ENCODE results near the gene MROH7. TPM values are rescaled to one million over a fixed set of nuclear protein-coding genes. Genes with fewer than 3 reads are reported as not detected.

MROH7 gene
- total and polyA plus RNA-seq, 9 of the 15 experiments (the other 6 are each of a cell fraction or from before 2014, with no cell fraction given) = not detected

DNA sequence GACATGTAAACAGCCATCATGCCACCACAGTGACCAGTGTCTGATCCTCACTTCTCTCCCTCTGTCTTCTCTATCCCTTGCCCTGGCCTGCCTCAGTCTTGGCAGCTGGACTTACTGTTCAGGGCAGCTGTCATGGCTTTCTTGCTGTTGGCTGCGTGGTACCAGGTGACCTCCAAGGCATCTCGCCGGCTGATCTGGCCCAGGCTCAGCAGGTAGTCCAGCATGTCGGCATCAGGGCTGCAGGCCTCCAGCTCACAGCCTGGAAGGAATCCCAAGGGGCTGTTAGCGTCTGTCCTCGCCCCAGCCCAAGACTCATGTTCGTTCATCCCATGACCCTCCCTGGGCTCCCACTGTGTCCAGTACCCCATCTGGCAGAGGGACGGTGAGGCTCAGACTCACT lies 21.8 kb upstream of the MROH7 start (continued):
- TF ChIP-seq, protein P1, sequence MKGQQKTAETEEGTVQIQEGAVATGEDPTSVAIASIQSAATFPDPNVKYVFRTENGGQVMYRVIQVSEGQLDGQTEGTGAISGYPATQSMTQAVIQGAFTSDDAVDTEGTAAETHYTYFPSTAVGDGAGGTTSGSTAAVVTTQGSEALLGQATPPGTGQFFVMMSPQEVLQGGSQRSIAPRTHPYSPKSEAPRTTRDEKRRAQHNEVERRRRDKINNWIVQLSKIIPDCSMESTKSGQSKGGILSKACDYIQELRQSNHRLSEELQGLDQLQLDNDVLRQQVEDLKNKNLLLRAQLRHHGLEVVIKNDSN (CRISPR knock-in tag; IDR thresholded peaks at IDR 0.05) = no peak
- no peak for TF ChIP-seq ZFP1 (CRISPR knock-in tag; IDR thresholded peaks at IDR 0.05)

DNA sequence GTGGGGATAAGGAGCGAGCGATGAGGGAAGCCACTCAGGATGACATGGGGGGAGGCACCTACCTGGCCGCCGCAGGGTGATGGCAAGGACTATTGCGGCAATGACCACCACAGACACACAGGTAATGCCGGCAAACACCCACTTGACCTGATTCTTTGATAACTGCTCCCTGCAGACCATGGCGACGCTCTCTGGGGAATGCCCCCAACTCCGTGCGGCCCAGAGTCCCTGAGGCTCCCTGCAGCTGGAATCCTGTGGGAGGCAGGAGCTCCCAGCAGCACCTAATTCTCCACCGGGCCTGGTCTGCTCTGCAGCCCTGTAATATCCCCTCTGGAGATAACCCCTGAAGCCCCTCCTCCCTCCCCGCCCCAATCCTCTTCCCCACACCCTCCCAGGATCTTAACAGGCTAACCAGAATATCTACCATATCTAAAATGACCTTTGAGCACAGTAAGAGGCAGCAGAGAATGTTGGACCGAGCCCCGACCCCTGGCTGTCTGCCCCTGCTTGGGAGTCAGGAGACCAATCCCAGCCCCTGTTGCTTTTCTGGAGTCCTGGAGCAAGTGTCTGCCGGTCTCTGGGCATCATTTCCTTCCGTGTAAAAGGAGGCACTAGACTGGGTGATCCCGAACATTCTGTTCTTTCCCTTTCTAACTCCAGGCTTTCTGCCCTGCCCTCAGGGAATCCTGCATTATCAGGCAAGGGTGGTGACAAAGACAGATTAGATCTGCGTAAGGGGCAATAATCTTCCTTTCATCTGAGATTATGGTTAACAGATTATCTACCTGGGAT lies 18.2 kb upstream of the MROH7 start, which contains the start of gene FAM151A:
TSS of gene FAM151A (minus strand) at position 310 of the 792 bp plus-strand sequence. CDS start at position 180, 130 bp downstream.
- H3K9ac ChIP-seq (ENCODE audit: insufficient read depth in 1 of 2, low read depth in 2 of 2, low read length in 2 of 2) = no peak within 1 kb of the TSS
- BruUV-seq (replicated peaks) = no TSS peak

More for the DNA sequence above, 18.2 kb upstream of the MROH7 start, which contains the start of gene FAM151A:
- POLR2A ChIA-PET = no interaction called here
- Histone ChIP-seq H3K4me2 (ENCODE audit: insufficient read depth, low read length) (no peak within 1 kb of the TSS), H3K4me1 (replicated peaks in 1 of 2; ENCODE audit: control insufficient read depth in 2 of 2, insufficient read depth in 2 of 2, low read length in 2 of 2) (no peaks in the 10 kb centered on the region), H3K36me3 (ENCODE audit: control insufficient read depth, insufficient read depth, low read length) (no peaks in the 10 kb centered on the region), H3K27ac (ENCODE audit: extremely low read depth, low read depth, low read length) (no peak within 1 kb of the TSS), H3K27me3 (ENCODE audit: control insufficient read depth in 2 of 2, insufficient read depth in 2 of 2, low read length in 2 of 2) (peaks cover 24 to 60% of the 10 kb centered on the region in 2 experiments), H3K4me3 (no peak within 1 kb of the TSS), H3K9me3 (replicated peaks; ENCODE audit: control insufficient read depth, insufficient read depth, low read depth, low read length) (no peaks in the 10 kb centered on the region), H4K20me1 (replicated peaks; ENCODE audit: control insufficient read depth, insufficient read depth, low read length) (no peaks in the 10 kb centered on the region), H3K79me2 (ENCODE audit: control insufficient read depth, insufficient read depth, low read length) (no peaks in the 10 kb centered on the region), H2AFZ (ENCODE audit: low read depth, low read length) (no peak within 1 kb of the TSS), H3K9me1 (ENCODE audit: control insufficient read depth, insufficient read depth, low read length) (no peaks in the 10 kb centered on the region)
- intact Hi-C loops (cut with micrococcal nuclease) (no loop called here), in situ Hi-C loops (cut with MboI) (no loop called here)
- 18% methylated on average over 17 of the region's 18 CpGs for WGBS (ENCODE audit: insufficient coverage, low coverage, missing lambda C conversion rate)
- TF ChIP-seq CBX2 (IDR thresholded peaks at IDR 0.05; ENCODE audit: insufficient read depth, low read length, poor library complexity, severe bottlenecking) = no peak
- no peak for TF ChIP-seq NR2C2 (CRISPR knock-in tag; IDR thresholded peaks at IDR 0.05)
- TF ChIP-seq NR2C2 (tag; IDR thresholded peaks at IDR 0.05) = no peak
- TF ChIP-seq, protein P2, sequence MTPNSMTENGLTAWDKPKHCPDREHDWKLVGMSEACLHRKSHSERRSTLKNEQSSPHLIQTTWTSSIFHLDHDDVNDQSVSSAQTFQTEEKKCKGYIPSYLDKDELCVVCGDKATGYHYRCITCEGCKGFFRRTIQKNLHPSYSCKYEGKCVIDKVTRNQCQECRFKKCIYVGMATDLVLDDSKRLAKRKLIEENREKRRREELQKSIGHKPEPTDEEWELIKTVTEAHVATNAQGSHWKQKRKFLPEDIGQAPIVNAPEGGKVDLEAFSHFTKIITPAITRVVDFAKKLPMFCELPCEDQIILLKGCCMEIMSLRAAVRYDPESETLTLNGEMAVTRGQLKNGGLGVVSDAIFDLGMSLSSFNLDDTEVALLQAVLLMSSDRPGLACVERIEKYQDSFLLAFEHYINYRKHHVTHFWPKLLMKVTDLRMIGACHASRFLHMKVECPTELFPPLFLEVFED (CRISPR knock-in tag; conservative IDR thresholded peaks at IDR 0.05) = no peak
- TF ChIP-seq FIP1L1 (IDR thresholded peaks at IDR 0.05; ENCODE audit: low read depth, low read length, poor library complexity, severe bottlenecking) = no peak
- TF ChIP-seq KAT2B (IDR thresholded peaks at IDR 0.05; ENCODE audit: low read depth, low read length) = no peak
- CTCF ChIA-PET (ENCODE audit: low intra/inter-chr PET ratio) = no interaction called here
- FAIRE-seq (no peak), DNase-seq (ENCODE audit: extremely low read depth in 1 of 4, low spot score in 3 of 4) (no peak), ATAC-seq (no peak; the same call in 1 of the 3 replicates)
